H9 (cell line): Measurements from ENCODE around the gene GNGT2. TPM values are rescaled to one million over a fixed set of nuclear protein-coding genes. Genes with fewer than 3 reads are reported as not detected.

Experiments used
- DNase-seq: peaks from one replicate; pipeline ENCODE4 v3.0.0-alpha.2; 2017
- H2AFZ ChIP-seq: one replicate; pipeline ENCODE4 v1.6.1; 2013; ENCODE audit warnings: mild to moderate bottlenecking, low read length, control low read depth, moderate library complexity
- H2AK5ac ChIP-seq: 2 replicates; pipeline ENCODE4 v1.6.1; 2013; ENCODE audit warnings: low read length, control low read depth, mixed read lengths; ENCODE audit not compliant: insufficient read length
- H2BK120ac ChIP-seq: one replicate; pipeline ENCODE4 v1.6.1; 2013; ENCODE audit warnings: low read depth, mild to moderate bottlenecking, low read length, control low read depth, inconsistent platforms; ENCODE audit not compliant: poor library complexity, severe bottlenecking
- H2BK12ac ChIP-seq: 2 replicates; pipeline ENCODE4 v1.6.1; 2013; ENCODE audit warnings: low read length, control low read depth, mixed read lengths, low read depth; ENCODE audit not compliant: insufficient read length
- H2BK15ac ChIP-seq: 2 replicates; pipeline ENCODE4 v1.6.1; 2013; ENCODE audit warnings: low read depth, low read length, control low read depth
- H2BK20ac ChIP-seq: one replicate; pipeline ENCODE4 v1.6.1; 2013; ENCODE audit warnings: low read depth, mild to moderate bottlenecking, low read length, control low read depth, inconsistent platforms; ENCODE audit not compliant: poor library complexity, severe bottlenecking
- H2BK5ac ChIP-seq: 2 replicates; pipeline ENCODE4 v1.6.1; 2013; ENCODE audit warnings: low read length, control low read depth, mixed read lengths; ENCODE audit not compliant: insufficient read length
- H3K14ac ChIP-seq: 2 replicates; pipeline ENCODE4 v1.6.1; 2013; ENCODE audit warnings: low read length, control low read depth; ENCODE audit not compliant: insufficient read depth
- H3K18ac ChIP-seq: 2 replicates; pipeline ENCODE4 v1.6.1; 2013; ENCODE audit warnings: low read depth, mild to moderate bottlenecking, mixed read lengths, low read length, control low read depth; ENCODE audit not compliant: insufficient read length
- H3K23ac ChIP-seq: 2 replicates; pipeline ENCODE4 v1.6.1; 2013; ENCODE audit warnings: low read length, control low read depth, mixed read lengths, low read depth; ENCODE audit not compliant: insufficient read length
- H3K23me2 ChIP-seq: 2 replicates; pipeline ENCODE4 v1.6.1; 2013; ENCODE audit warnings: low read depth, mild to moderate bottlenecking, mixed read lengths, low read length, control low read depth; ENCODE audit not compliant: insufficient read length, poor library complexity, severe bottlenecking
- H3K27ac ChIP-seq: 2 replicates; pipeline ENCODE4 v1.5.1; 2013; ENCODE audit warnings: low read length, control low read depth, mixed read lengths, low read depth; ENCODE audit not compliant: insufficient read length
- H3K27me3 ChIP-seq: 2 replicates; pipeline ENCODE4 v1.6.1; 2013; ENCODE audit warnings: low read length, control low read depth, inconsistent platforms; ENCODE audit not compliant: insufficient read depth
- H3K4ac ChIP-seq: 2 replicates; pipeline ENCODE4 v1.6.1; 2013; ENCODE audit warnings: low read depth, mild to moderate bottlenecking, control low read depth, inconsistent platforms, low read length, moderate library complexity
- H3K4me1 ChIP-seq: 2 replicates; pipeline ENCODE4 v1.6.1; 2013; ENCODE audit warnings: low read length, control low read depth, inconsistent platforms; ENCODE audit not compliant: insufficient read depth
- H3K4me2 ChIP-seq: 2 replicates; pipeline ENCODE4 v1.6.1; 2013; ENCODE audit warnings: low read length, control low read depth, mixed read lengths; ENCODE audit not compliant: insufficient read length, insufficient read depth
- H3K56ac ChIP-seq: 2 replicates; pipeline ENCODE4 v1.6.1; 2013; ENCODE audit warnings: low read depth, mild to moderate bottlenecking, mixed read lengths, low read length, control low read depth; ENCODE audit not compliant: insufficient read length
- H3K79me1 ChIP-seq: 2 replicates; pipeline ENCODE4 v1.6.1; 2013; ENCODE audit warnings: low read depth, mild to moderate bottlenecking, moderate library complexity, low read length, control low read depth, inconsistent platforms; ENCODE audit not compliant: insufficient read depth, poor library complexity, severe bottlenecking
- H3K79me2 ChIP-seq: 2 replicates; pipeline ENCODE4 v1.6.1; 2013; ENCODE audit warnings: low read length, control low read depth, inconsistent platforms; ENCODE audit not compliant: insufficient read depth
- H3K9ac ChIP-seq: 2 replicates; pipeline ENCODE4 v1.6.1; 2013; ENCODE audit warnings: low read length, control low read depth, mixed read lengths; ENCODE audit not compliant: insufficient read length; ENCODE audit errors: extremely low read depth
- H3K9me3 ChIP-seq: one replicate; pipeline ENCODE4 v1.6.1; 2013; ENCODE audit warnings: low read depth, low read length, inconsistent platforms; ENCODE audit not compliant: control insufficient read depth
- H3T11ph ChIP-seq: one replicate; pipeline ENCODE4 v1.6.1; 2013; ENCODE audit warnings: mild to moderate bottlenecking, low read length, control low read depth, inconsistent platforms
- H4K20me1 ChIP-seq: one replicate; pipeline ENCODE4 v1.6.1; 2013; ENCODE audit not compliant: control insufficient read depth, insufficient read length, insufficient read depth
- H4K5ac ChIP-seq: 2 replicates; pipeline ENCODE4 v1.6.1; 2013; ENCODE audit warnings: low read depth, mild to moderate bottlenecking, mixed read lengths, low read length, control low read depth; ENCODE audit not compliant: insufficient read length
- H4K8ac ChIP-seq: replicated peaks from 2 replicates; pipeline ENCODE4 v1.6.1; 2013; ENCODE audit warnings: low read length, control low read depth, mixed read lengths, low read depth; ENCODE audit not compliant: insufficient read length
- H4K91ac ChIP-seq: 2 replicates; pipeline ENCODE4 v1.6.1; 2013; ENCODE audit warnings: low read depth, mild to moderate bottlenecking, moderate library complexity, mixed read lengths, low read length, control low read depth; ENCODE audit not compliant: insufficient read length
- H3K27ac Mint-ChIP-seq, 3 experiments: 2 replicates in 2 of 3; 3 replicates in 1 of 3; pipeline ENCODE4 v1.8.0; 2020 to 2021; ENCODE audit warnings: mixed read lengths in 3 of 3, mild to moderate bottlenecking in 1 of 3, moderate library complexity in 1 of 3
- H3K27me3 Mint-ChIP-seq: 2 replicates; pipeline ENCODE4 v1.8.0; 2021; ENCODE audit warnings: low read depth, mild to moderate bottlenecking, moderate library complexity, mixed read lengths
- H3K36me3 Mint-ChIP-seq, 3 experiments: 2 replicates in 2 of 3; 3 replicates in 1 of 3; pipeline ENCODE4 v1.8.0; 2020 to 2021; ENCODE audit warnings: low read depth in 3 of 3, mixed read lengths in 3 of 3; ENCODE audit not compliant: insufficient read depth in 1 of 3
- H3K4me1 Mint-ChIP-seq, 2 experiments: 2 replicates each; pipeline ENCODE4 v1.8.0; 2020; ENCODE audit warnings: mixed read lengths in 2 of 2
- H3K4me3 Mint-ChIP-seq, 2 experiments: 2 replicates in 1 of 2; 3 replicates in 1 of 2; pipeline ENCODE4 v1.8.0; 2020 to 2021; ENCODE audit warnings: mild to moderate bottlenecking in 2 of 2, mixed read lengths in 2 of 2, moderate library complexity in 1 of 2
- H3K9me3 Mint-ChIP-seq, 2 experiments: 2 replicates in 1 of 2; 3 replicates in 1 of 2; pipeline ENCODE4 v1.8.0; 2020; ENCODE audit warnings: mild to moderate bottlenecking in 2 of 2, mixed read lengths in 2 of 2, moderate library complexity in 1 of 2
- WGBS: extraction: QIAGEN DNeasy Blood & Tissue Kit; methylation state at CpG from one replicate; pipeline ENCODE4 v1.1.7; 2013; ENCODE audit warnings: missing lambda C conversion rate, low lambda C conversion rate, mixed read lengths; ENCODE audit not compliant: insufficient read length; ENCODE audit errors: extremely low coverage; 5-methylcytosine and 5-hydroxymethylcytosine counted together
- total RNA-seq: library from RNA; stranded (reverse); gene quantifications from 2 replicates; pipeline ENCODE4 v1.2.1, GENCODE V29; 2021
- TF ChIP-seq, protein P1 (sequence below): fragments of 200-600 bp; sonication (generic); conservative IDR thresholded peaks from 3 replicates; pipeline ENCODE4 v1.8.0; 2021; ENCODE audit warnings: antibody characterized with exemption, mild to moderate bottlenecking

Gene GNGT2
- total RNA-seq, 1 experiment from 2014 or later: 0.42 TPM

DNA sequence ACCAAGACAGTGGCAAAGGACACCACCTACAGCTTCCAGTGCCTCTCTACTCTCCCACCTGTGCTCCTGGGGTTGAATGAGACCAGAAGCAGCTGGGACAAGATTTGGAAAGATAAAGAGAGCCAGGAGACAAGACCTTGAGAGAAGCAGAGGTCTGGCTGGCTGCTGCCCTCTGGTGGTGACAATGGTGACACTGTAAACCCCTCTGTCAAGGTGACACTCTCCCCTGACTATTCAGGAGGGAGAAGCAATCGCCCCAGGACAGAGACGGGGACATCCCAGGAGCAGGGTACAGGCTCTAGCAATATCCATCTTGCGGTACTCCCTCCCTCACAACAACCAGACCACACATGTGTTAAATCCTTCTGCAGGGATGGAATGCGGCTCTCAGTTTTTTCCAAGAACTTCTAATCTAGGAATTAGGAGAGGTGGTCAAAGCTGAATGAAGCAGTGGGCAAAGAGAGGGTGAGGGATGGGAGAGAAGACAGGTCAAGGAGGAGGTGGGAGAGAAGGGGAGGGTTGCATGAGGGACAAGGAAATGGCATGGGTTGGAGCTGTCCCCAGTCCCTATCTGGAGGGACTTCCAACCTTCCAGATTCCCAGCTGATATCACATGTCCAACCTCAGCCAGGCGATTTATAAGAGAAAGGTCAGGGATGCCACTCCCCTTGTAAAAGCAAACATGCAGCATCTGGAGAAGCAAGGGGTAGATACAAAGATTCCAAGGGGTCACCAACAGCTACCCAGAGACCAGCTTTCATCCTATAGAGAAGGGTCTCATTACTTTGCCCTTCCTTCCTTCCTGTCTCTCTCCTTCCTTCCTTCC, 17.3 kb upstream of the GNGT2 start:
- Histone ChIP-seq H3K56ac (no peak overlapping the region), H3T11ph (no peak overlapping the region), H2BK120ac (no peak overlapping the region), H3K27me3 (peaks cover 22% of the 10 kb centered on the region; the same call in 1 of the 2 replicates), H3K23me2 (peaks cover 14% of the 10 kb centered on the region), H3K4me2 (no peak overlapping the region), H3K23ac (no peak overlapping the region), H3K14ac (no peak overlapping the region), H4K5ac (no peak overlapping the region), H3K4ac (no peak overlapping the region), H3K4me1 (no peaks in the 10 kb centered on the region), H2BK20ac (no peak overlapping the region), H3K79me1 (no peaks in the 10 kb centered on the region), H3K79me2 (no peaks in the 10 kb centered on the region), H4K8ac (no peak overlapping the region), H4K20me1 (no peaks in the 10 kb centered on the region), H2AK5ac (no peak overlapping the region), H3K9me3 (no peaks in the 10 kb centered on the region), H3K27ac (no peak overlapping the region), H2BK12ac (no peak overlapping the region), H2BK5ac (no peak overlapping the region), H2BK15ac (no peak overlapping the region), H3K18ac (no peak overlapping the region), H3K9ac (no peak overlapping the region), H2AFZ (no peak overlapping the region), H4K91ac (no peak overlapping the region)
- peaks cover 98% of the 10 kb centered on the region for H3K27me3 Mint-ChIP-seq
- no peaks in the 10 kb centered on the region; a peak in 1 of 7 replicates for H3K36me3 Mint-ChIP-seq
- H3K27ac Mint-ChIP-seq: peak overlapping the region in 1 of 3 experiments; percentile 38; a peak in 1 of 7 replicates
- WGBS: no CpG with 5 or more reads among the region's 5 CpGs
- peaks cover 27 to 30% of the 10 kb centered on the region in 2 experiments for H3K4me1 Mint-ChIP-seq
- TF ChIP-seq, protein P1, sequence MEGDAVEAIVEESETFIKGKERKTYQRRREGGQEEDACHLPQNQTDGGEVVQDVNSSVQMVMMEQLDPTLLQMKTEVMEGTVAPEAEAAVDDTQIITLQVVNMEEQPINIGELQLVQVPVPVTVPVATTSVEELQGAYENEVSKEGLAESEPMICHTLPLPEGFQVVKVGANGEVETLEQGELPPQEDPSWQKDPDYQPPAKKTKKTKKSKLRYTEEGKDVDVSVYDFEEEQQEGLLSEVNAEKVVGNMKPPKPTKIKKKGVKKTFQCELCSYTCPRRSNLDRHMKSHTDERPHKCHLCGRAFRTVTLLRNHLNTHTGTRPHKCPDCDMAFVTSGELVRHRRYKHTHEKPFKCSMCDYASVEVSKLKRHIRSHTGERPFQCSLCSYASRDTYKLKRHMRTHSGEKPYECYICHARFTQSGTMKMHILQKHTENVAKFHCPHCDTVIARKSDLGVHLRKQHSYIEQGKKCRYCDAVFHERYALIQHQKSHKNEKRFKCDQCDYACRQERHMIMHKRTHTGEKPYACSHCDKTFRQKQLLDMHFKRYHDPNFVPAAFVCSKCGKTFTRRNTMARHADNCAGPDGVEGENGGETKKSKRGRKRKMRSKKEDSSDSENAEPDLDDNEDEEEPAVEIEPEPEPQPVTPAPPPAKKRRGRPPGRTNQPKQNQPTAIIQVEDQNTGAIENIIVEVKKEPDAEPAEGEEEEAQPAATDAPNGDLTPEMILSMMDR: peak; percentile 88
- peak; percentile 89 for DNase-seq
- H3K4me3 Mint-ChIP-seq: peak overlapping the region in 1 of 2 experiments; percentile 1; a peak in 1 of 5 replicates
- no peaks in the 10 kb centered on the region for H3K9me3 Mint-ChIP-seq
